Lower lobe of right lung (tissue), 2 donors: Measurements from ENCODE around the gene CHTOP. TPM values are rescaled to one million over a fixed set of nuclear protein-coding genes. Genes with fewer than 3 reads are reported as not detected.
"Not testable (repeated sequence)": the region's sequence is repeated elsewhere in the genome, so short reads cannot be mapped to it uniquely, and the experiment has no call there.

Experiments
- ATAC-seq, 2 donors: fragments of 200-7000 bp; cut with Tn5 transposase; one replicate each; pipeline ENCODE4 v1.9.1; 2020 to 2022; ENCODE audit warnings: mild to moderate bottlenecking in 2 of 2, moderate library complexity in 2 of 2
- DNase-seq: peaks from one replicate; pipeline ENCODE4 v3.0.0-alpha.2; 2020
- H3K27ac ChIP-seq: fragments of 200-600 bp; one replicate; pipeline ENCODE4 v1.8.0; 2022
- H3K27me3 ChIP-seq: fragments of 200-600 bp; one replicate; pipeline ENCODE4 v1.8.0; 2022; ENCODE audit warnings: low read depth
- H3K36me3 ChIP-seq: fragments of 200-600 bp; one replicate; pipeline ENCODE4 v1.8.0; 2022; ENCODE audit warnings: mild to moderate bottlenecking
- H3K4me1 ChIP-seq: fragments of 200-600 bp; one replicate; pipeline ENCODE4 v1.8.0; 2022
- H3K4me3 ChIP-seq: fragments of 200-600 bp; one replicate; pipeline ENCODE4 v1.8.0; 2022; ENCODE audit warnings: mild to moderate bottlenecking
- H3K9me3 ChIP-seq: fragments of 200-600 bp; one replicate; pipeline ENCODE4 v1.8.0; 2022
- CTCF ChIP-seq: fragments of 200-600 bp; IDR thresholded peaks from one replicate; pipeline ENCODE4 v1.8.0; 2022; ENCODE audit warnings: antibody characterized with exemption, mild to moderate bottlenecking
- intact Hi-C: fragments of 100-400 bp; cut with DNase I; formaldehyde crosslinking; loops from one replicate; pipeline ENCODE4 v1.11.0; 2022
- long read RNA-seq: library from polyadenylated mRNA; unstranded; transcript quantifications from one replicate; pipeline ENCODE4 v2.0.0, GENCODE V29; 2021
- total RNA-seq: library from RNA; stranded (reverse); fragmentation: NEBNext Ultra II Directional; extraction: Animal tissue kit (Norgen Biotek cat#: 25700); gene quantifications from one replicate; pipeline ENCODE4 v1.2.1, GENCODE V29; 2021
- donor health status: DM: no; HTN: yes; CAD: no; lungs with severe emphysema.

CHTOP gene, protein sequence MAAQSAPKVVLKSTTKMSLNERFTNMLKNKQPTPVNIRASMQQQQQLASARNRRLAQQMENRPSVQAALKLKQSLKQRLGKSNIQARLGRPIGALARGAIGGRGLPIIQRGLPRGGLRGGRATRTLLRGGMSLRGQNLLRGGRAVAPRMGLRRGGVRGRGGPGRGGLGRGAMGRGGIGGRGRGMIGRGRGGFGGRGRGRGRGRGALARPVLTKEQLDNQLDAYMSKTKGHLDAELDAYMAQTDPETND
- 72.2 TPM for total RNA-seq
- long read RNA-seq, transcript CHTOP-203 (6 exons, 2,165 nt), result minor isoform, 16 of 79 reads
- long read RNA-seq, transcript CHTOP-204 (6 exons, 2,096 nt), result major isoform, 17 of 79 reads
- long read RNA-seq, partial matches to known transcripts, result 10 of 79 reads
- long read RNA-seq, other reads (novel, unspliced or antisense), result 29 of 79 reads

- TF ChIP-seq CTCF, result no peak
- peak within 1 kb of the TSS; percentile 60 for H3K4me3 ChIP-seq
- H3K27me3 ChIP-seq, result no peaks in the 10 kb centered on the region
- intact Hi-C loops, result no loop called here
- H3K9me3 ChIP-seq, result no peaks in the 10 kb centered on the region
- peak within 1 kb of the TSS; percentile 99 for H3K27ac ChIP-seq
- DNase-seq (peak; percentile 98), ATAC-seq (peak; percentile 97 to 99)
- H3K36me3 ChIP-seq, result peaks cover 37% of the 10 kb centered on the region
- peaks cover 57% of the 10 kb centered on the region for H3K4me1 ChIP-seq
Observed at GRCh38 chr1:153633754-153634665, at the start of gene CHTOP. Gene CHTOP (plus strand): TSS chr1:153634066. CDS start chr1:153636589, 2,523 bp downstream.

GRCh38 chr1:153585006-153585405 lies 48.9 kb upstream of the CHTOP start:
- Histone ChIP-seq H3K9me3 (no peaks in the 10 kb centered on the region), H3K4me1 (no peaks in the 10 kb centered on the region), H3K27ac (no peak overlapping the region), H3K4me3 (no peak overlapping the region), H3K36me3 (no peaks in the 10 kb centered on the region), H3K27me3 (no peaks in the 10 kb centered on the region)
- DNase-seq (no peak), ATAC-seq (no peak)
- TF ChIP-seq CTCF, result no peak
- intact Hi-C loops, result no loop called here

DNA sequence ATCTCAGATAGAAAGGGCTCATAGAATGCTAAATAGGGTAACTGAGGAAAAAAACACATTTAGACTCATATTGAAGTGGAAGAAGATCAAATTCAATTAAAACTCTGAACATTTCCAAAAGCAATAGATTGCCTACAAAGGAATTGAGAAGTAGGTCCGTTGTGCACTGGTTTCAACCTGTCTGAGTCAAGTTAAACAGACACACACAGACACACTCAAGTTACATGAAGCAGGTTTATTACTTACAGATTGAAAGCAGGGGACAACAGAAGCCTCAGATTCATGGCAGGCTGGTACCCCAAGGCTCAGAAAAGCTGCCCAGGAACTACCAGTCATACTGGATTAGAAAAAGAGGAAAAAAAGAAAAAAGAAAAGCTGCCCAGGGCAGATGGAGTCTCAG lies 47.5 kb upstream of the CHTOP start:
- TF ChIP-seq CTCF, result no peak
- Histone ChIP-seq H3K27me3 (no peaks in the 10 kb centered on the region), H3K36me3 (no peaks in the 10 kb centered on the region), H3K4me3 (no peak overlapping the region), H3K27ac (no peak overlapping the region), H3K4me1 (no peaks in the 10 kb centered on the region), H3K9me3 (no peaks in the 10 kb centered on the region)
- intact Hi-C loops, result no loop called here
- ATAC-seq (no peak), DNase-seq (no peak)

GRCh38 chr1:153587314-153587713 lies 46.6 kb upstream of the CHTOP start:
- Histone ChIP-seq H3K27me3 (no peaks in the 10 kb centered on the region), H3K4me1 (no peaks in the 10 kb centered on the region)

DNA sequence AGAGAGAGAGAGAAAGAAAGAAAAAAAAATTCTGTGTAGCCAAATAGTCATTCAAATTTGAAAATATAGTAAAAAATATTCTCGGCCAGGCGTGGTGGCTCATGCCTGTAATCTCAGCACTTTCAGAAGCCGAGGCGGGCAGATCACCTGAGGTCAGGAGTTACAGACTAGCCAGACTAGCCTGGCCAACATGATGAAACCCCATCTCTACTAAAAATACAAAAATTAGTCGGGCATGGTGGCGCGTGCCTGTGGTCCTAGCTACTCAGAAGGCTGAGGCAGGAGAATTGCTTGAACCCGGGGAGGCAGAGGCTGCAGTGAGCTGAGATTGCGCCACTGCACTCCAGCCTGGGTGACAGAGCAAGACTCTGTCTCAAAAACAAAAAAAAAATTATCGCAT lies 45.8 kb upstream of the CHTOP start:
- H3K4me1 ChIP-seq, intact Hi-C loops, H3K27ac ChIP-seq, H3K27me3 ChIP-seq, H3K9me3 ChIP-seq, H3K4me3 ChIP-seq, DNase-seq, H3K36me3 ChIP-seq, ATAC-seq: not testable (repeated sequence)

More at GRCh38 chr1:153587314-153587713, 46.6 kb upstream of the CHTOP start:
- Histone ChIP-seq H3K9me3 (no peaks in the 10 kb centered on the region), H3K27ac (no peak overlapping the region), H3K4me3 (no peak overlapping the region), H3K36me3 (no peaks in the 10 kb centered on the region)
- no peak for TF ChIP-seq CTCF
- intact Hi-C loops, result no loop called here
- DNase-seq (no peak), ATAC-seq (no peak)
